ENCODE measurements around the gene RHBDD1.

RHBDD1 gene

GRCh38 chr2:226902041-226902966, 66.5 kb downstream of the RHBDD1 start:
- H3K9ac ChIP-seq (ENCODE audit: low read length) = no peak overlapping the region; the same call in 1 of the 2 replicates
- no peaks in the 10 kb centered on the region for H3K9me2 ChIP-seq (replicated peaks; ENCODE audit: insufficient read depth, low read length)
- TF ChIP-seq EZH2phosphoT487 (conservative IDR thresholded peaks at IDR 0.05; ENCODE audit: low read length) (no peak), CTCF (IDR thresholded peaks at IDR 0.05; ENCODE audit: insufficient read depth, low read length, poor library complexity, severe bottlenecking) (no peak)
- peak overlapping the region; percentile 13; the same call in 1 of the 2 replicates for H3K27ac ChIP-seq (ENCODE audit: low read depth, low read length)
- H3K79me2 ChIP-seq (ENCODE audit: insufficient read depth, low read length) = 0 out of 2 replicates have a peak, but pooled peaks cover 1% of the 10 kb centered on the region
- peak overlapping the region; percentile 94 for H3K4me2 ChIP-seq (ENCODE audit: low read depth, low read length, poor library complexity, severe bottlenecking)
- H2AFZ ChIP-seq (ENCODE audit: low read depth, low read length, severe bottlenecking) = no peak overlapping the region
- no peaks in the 10 kb centered on the region for H3K36me3 ChIP-seq (ENCODE audit: low read length)
- no peaks in the 10 kb centered on the region for H4K20me1 ChIP-seq (ENCODE audit: low read depth, low read length)
- peaks cover 34% of the 10 kb centered on the region for H3F3A ChIP-seq (ENCODE audit: insufficient read depth)
- H3K27me3 ChIP-seq (ENCODE audit: low read length) = no peaks in the 10 kb centered on the region
- H3K4me3 ChIP-seq (ENCODE audit: insufficient read depth, low read length, poor library complexity, severe bottlenecking) = no peak overlapping the region
- H3K9me3 ChIP-seq (ENCODE audit: insufficient read depth, low read length) = no peaks in the 10 kb centered on the region

GRCh38 chr2:226903179-226903578, 67.3 kb downstream of the RHBDD1 start:
- Histone ChIP-seq H3K9me3 (ENCODE audit: insufficient read depth, low read length) (no peaks in the 10 kb centered on the region), H3F3A (ENCODE audit: insufficient read depth) (peaks cover 43% of the 10 kb centered on the region), H3K27me3 (ENCODE audit: low read length) (no peaks in the 10 kb centered on the region), H3K4me2 (ENCODE audit: low read depth, low read length, poor library complexity, severe bottlenecking) (peak overlapping the region; percentile 94), H3K9me2 (replicated peaks; ENCODE audit: insufficient read depth, low read length) (no peaks in the 10 kb centered on the region), H3K27ac (ENCODE audit: low read depth, low read length) (peak overlapping the region; percentile 7; the same call in 1 of the 2 replicates), H3K36me3 (ENCODE audit: low read length) (no peaks in the 10 kb centered on the region), H2AFZ (ENCODE audit: low read depth, low read length, severe bottlenecking) (no peak overlapping the region), H3K9ac (ENCODE audit: low read length) (no peak overlapping the region), H3K79me2 (ENCODE audit: insufficient read depth, low read length) (peaks cover 9% of the 10 kb centered on the region; the same call in 1 of the 2 replicates), H3K4me3 (ENCODE audit: insufficient read depth, low read length, poor library complexity, severe bottlenecking) (no peak overlapping the region), H4K20me1 (ENCODE audit: low read depth, low read length) (no peaks in the 10 kb centered on the region)
- TF ChIP-seq CTCF (IDR thresholded peaks at IDR 0.05; ENCODE audit: insufficient read depth, low read length, poor library complexity, severe bottlenecking) (no peak), EZH2phosphoT487 (conservative IDR thresholded peaks at IDR 0.05; ENCODE audit: low read length) (no peak)

- H3K27ac ChIP-seq (ENCODE audit: low read depth, low read length) = peak overlapping the region; percentile 98
- peaks cover 20% of the 10 kb centered on the region; the same call in 1 of the 2 replicates for H3K79me2 ChIP-seq (ENCODE audit: insufficient read depth, low read length)
- H3K4me3 ChIP-seq (ENCODE audit: insufficient read depth, low read length, poor library complexity, severe bottlenecking) = no peak overlapping the region
- TF ChIP-seq CTCF (IDR thresholded peaks at IDR 0.05; ENCODE audit: insufficient read depth, low read length, poor library complexity, severe bottlenecking) = no peak
- no peak for TF ChIP-seq EZH2phosphoT487 (conservative IDR thresholded peaks at IDR 0.05; ENCODE audit: low read length)
- no peaks in the 10 kb centered on the region for H3K36me3 ChIP-seq (ENCODE audit: low read length)
- peaks cover 54% of the 10 kb centered on the region for H3F3A ChIP-seq (ENCODE audit: insufficient read depth)
- H3K9me2 ChIP-seq (replicated peaks; ENCODE audit: insufficient read depth, low read length) = no peaks in the 10 kb centered on the region
- no peaks in the 10 kb centered on the region for H4K20me1 ChIP-seq (ENCODE audit: low read depth, low read length)
- peak overlapping the region; percentile 71 for H3K9ac ChIP-seq (ENCODE audit: low read length)
- H3K27me3 ChIP-seq (ENCODE audit: low read length) = no peaks in the 10 kb centered on the region
- peak overlapping the region; percentile 94 for H3K4me2 ChIP-seq (ENCODE audit: low read depth, low read length, poor library complexity, severe bottlenecking)
- peak overlapping the region; percentile 22 for H2AFZ ChIP-seq (ENCODE audit: low read depth, low read length, severe bottlenecking)
- no peaks in the 10 kb centered on the region for H3K9me3 ChIP-seq (ENCODE audit: insufficient read depth, low read length)
Measured at GRCh38 chr2:226904592-226904991, 68.7 kb downstream of the RHBDD1 start.

All from SU-DHL-6 (cell line).